Uterus (tissue), 4 donors: ENCODE data around the gene ABCG4. TPM values are rescaled to one million over a fixed set of nuclear protein-coding genes. Genes with fewer than 3 reads are reported as not detected.

ENCODE experiments used
- DNase-seq, 2 donors: peaks; one replicate each; pipeline ENCODE4 v3.0.0-alpha.2; 2019 to 2020
- H3K27ac ChIP-seq, 2 donors: fragments of 200-600 bp; sonication (generic); 1 replicate in 1 of 2; 2 replicates in 1 of 2; pipeline ENCODE4 v1.5.1; 2016 to 2018
- H3K27me3 ChIP-seq, 2 donors: fragments of 200-600 bp; sonication (generic); one replicate each; pipeline ENCODE4 v1.5.1; 2018 to 2019; ENCODE audit warnings: control low read depth in 1 of 2
- H3K36me3 ChIP-seq, 2 donors: fragments of 200-600 bp; sonication (generic); one replicate each; pipeline ENCODE4 v1.5.1; 2019; ENCODE audit warnings: control low read depth in 1 of 2
- H3K4me1 ChIP-seq, 2 donors: fragments of 200-600 bp; sonication (generic); one replicate each; pipeline ENCODE4 v1.5.1; 2018 to 2019; ENCODE audit warnings: control low read depth in 1 of 2
- H3K4me3 ChIP-seq, 2 donors: fragments of 200-600 bp; sonication (generic); 1 replicate in 1 of 2; 2 replicates in 1 of 2; pipeline ENCODE4 v1.5.1; 2018 to 2019; ENCODE audit warnings: mild to moderate bottlenecking in 1 of 2
- H3K9me3 ChIP-seq, 2 donors: fragments of 200-600 bp; sonication (generic); one replicate each; pipeline ENCODE4 v1.5.1; 2019; ENCODE audit warnings: control low read depth in 1 of 2
- POLR2A ChIP-seq, 2 donors: fragments of 450-650 bp; IDR thresholded peaks; one replicate each; pipeline ENCODE4 v1.6.1; 2016; ENCODE audit warnings: antibody characterized with exemption in 2 of 2, mild to moderate bottlenecking in 1 of 2, moderate library complexity in 1 of 2
- intact Hi-C: fragments of 100-400 bp; cut with DNase I; formaldehyde crosslinking; loops from one replicate; pipeline ENCODE4 v1.15.1; 2023; ENCODE audit warnings: low total_unique reads
- total RNA-seq, 4 donors: library from RNA; depleted of rRNA in 3 of 4; stranded (reverse); fragments of >200 nt in 3 of 4; gene quantifications; one replicate each; pipeline versions ENCODE4 v1.1.0 to v1.2.4, GENCODE V29; 2014 to 2023
- TF ChIP-seq, protein P1 (sequence below), 4 experiments: fragments of 200-600 bp in 2 of 4; fragments of 450-650 bp in 2 of 4; sonication (generic) in 2 of 4; IDR thresholded peaks; one replicate each; pipeline ENCODE4 v1.5.1; 2016 to 2019; ENCODE audit warnings: antibody characterized with exemption in 4 of 4, mild to moderate bottlenecking in 2 of 4, moderate library complexity in 1 of 4
- donor health status: DM: yes; HTN: yes; CAD: no.

The ABCG4 gene
- total RNA-seq, 4 donors from 2014 or later: 0.55 to 2.7 TPM; not detected in 2

GRCh38 chr11:119108146-119108856, 40.6 kb upstream of the ABCG4 start:
- intact Hi-C loops: no loop called here
- H3K9me3 ChIP-seq: no peaks in the 10 kb centered on the region
- H3K27me3 ChIP-seq: no peaks in the 10 kb centered on the region

DNA sequence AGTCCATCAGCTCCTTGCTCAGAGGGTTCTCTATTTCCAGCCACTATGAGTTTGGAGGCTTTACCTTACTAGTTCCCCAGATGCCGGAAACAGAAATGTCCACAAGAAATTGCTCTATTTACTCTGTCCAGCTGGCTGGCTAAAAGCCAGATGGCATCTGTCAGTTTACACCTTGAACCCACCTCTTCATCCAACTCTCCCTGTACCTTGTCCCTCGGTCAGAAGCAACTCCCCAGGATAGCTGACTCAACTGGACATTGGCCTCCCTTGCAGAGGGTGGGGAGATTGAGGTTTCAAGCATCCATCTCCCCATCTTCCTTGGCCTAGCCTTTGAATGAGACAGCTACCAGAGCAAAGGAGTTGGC, 40.0 kb upstream of the ABCG4 start:
- H3K4me3 ChIP-seq: no peak overlapping the region
- intact Hi-C loops: no loop called here

More at GRCh38 chr11:119108146-119108856, 40.6 kb upstream of the ABCG4 start:
- peaks cover 0 to 4% of the 10 kb centered on the region in 2 donors for H3K4me1 ChIP-seq
- DNase-seq: no peak
- peak overlapping the region in 1 of 2 donors; percentile 85 for H3K27ac ChIP-seq
- no peaks in the 10 kb centered on the region for H3K36me3 ChIP-seq
- TF ChIP-seq, protein P1, sequence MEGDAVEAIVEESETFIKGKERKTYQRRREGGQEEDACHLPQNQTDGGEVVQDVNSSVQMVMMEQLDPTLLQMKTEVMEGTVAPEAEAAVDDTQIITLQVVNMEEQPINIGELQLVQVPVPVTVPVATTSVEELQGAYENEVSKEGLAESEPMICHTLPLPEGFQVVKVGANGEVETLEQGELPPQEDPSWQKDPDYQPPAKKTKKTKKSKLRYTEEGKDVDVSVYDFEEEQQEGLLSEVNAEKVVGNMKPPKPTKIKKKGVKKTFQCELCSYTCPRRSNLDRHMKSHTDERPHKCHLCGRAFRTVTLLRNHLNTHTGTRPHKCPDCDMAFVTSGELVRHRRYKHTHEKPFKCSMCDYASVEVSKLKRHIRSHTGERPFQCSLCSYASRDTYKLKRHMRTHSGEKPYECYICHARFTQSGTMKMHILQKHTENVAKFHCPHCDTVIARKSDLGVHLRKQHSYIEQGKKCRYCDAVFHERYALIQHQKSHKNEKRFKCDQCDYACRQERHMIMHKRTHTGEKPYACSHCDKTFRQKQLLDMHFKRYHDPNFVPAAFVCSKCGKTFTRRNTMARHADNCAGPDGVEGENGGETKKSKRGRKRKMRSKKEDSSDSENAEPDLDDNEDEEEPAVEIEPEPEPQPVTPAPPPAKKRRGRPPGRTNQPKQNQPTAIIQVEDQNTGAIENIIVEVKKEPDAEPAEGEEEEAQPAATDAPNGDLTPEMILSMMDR (IDR thresholded peaks at IDR 0.05): no peak
- no peak for TF ChIP-seq POLR2A (IDR thresholded peaks at IDR 0.05)
- peak overlapping the region; percentile 47 to 96 for H3K4me3 ChIP-seq

GRCh38 chr11:119109843-119110242, 39.0 kb upstream of the ABCG4 start:
- no peak for DNase-seq
- no peaks in the 10 kb centered on the region for H3K9me3 ChIP-seq
- H3K36me3 ChIP-seq: no peaks in the 10 kb centered on the region
- no peak overlapping the region for H3K4me3 ChIP-seq
- intact Hi-C loops: no loop called here
- peaks cover 0 to 4% of the 10 kb centered on the region in 2 donors for H3K4me1 ChIP-seq
- no peak for TF ChIP-seq POLR2A (IDR thresholded peaks at IDR 0.05)
- TF ChIP-seq, protein P1 (IDR thresholded peaks at IDR 0.05): no peak
- no peak overlapping the region for H3K27ac ChIP-seq
- H3K27me3 ChIP-seq: no peaks in the 10 kb centered on the region

More for the DNA sequence above, 40.0 kb upstream of the ABCG4 start:
- no peaks in the 10 kb centered on the region for H3K36me3 ChIP-seq
- TF ChIP-seq, protein P1 (IDR thresholded peaks at IDR 0.05): no peak
- no peak for TF ChIP-seq POLR2A (IDR thresholded peaks at IDR 0.05)
- no peak for DNase-seq
- no peaks in the 10 kb centered on the region for H3K9me3 ChIP-seq
- no peaks in the 10 kb centered on the region for H3K27me3 ChIP-seq
- H3K4me1 ChIP-seq: peaks cover 0 to 4% of the 10 kb centered on the region in 2 donors
- no peak overlapping the region for H3K27ac ChIP-seq

- Histone ChIP-seq H3K36me3 (no peaks in the 10 kb centered on the region), H3K27ac (no peak overlapping the region), H3K9me3 (no peaks in the 10 kb centered on the region), H3K27me3 (no peaks in the 10 kb centered on the region), H3K4me3 (no peak overlapping the region), H3K4me1 (peaks cover 0 to 4% of the 10 kb centered on the region in 2 donors)
- no peak for TF ChIP-seq POLR2A (IDR thresholded peaks at IDR 0.05)
- TF ChIP-seq, protein P1 (IDR thresholded peaks at IDR 0.05): no peak
- intact Hi-C loops: no loop called here
- DNase-seq: no peak
Measured at GRCh38 chr11:119110439-119110838, 38.4 kb upstream of the ABCG4 start.

DNA sequence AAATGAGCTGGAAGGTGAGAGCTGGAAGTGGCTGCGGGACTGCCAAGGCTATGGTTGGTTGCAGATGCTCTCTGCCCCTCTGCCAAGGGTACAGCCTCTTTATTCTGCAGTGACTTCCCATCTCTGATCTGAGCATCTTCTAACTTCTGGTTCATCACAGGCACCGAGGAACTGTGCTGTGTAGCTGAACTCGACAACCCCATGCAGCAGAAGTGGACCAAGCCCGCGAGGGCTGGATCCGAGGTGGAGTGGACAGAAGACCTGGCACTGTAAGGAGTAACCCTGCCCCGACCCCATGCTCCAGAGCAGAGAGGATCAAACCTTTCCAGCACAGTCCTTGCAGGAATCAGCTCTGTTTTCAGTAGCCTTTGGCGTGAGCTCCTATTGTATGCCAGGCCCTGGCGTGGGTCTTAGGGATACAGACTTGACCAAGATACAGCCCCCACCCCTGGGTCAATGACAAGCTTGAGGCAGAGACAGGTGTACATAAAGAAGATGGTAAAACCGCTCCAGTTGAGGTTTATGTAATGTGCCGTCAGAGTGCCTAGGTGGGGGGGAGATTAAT, 37.4 kb upstream of the ABCG4 start:
- no peaks in the 10 kb centered on the region for H3K36me3 ChIP-seq
- no peak for TF ChIP-seq POLR2A (IDR thresholded peaks at IDR 0.05)
- no peaks in the 10 kb centered on the region for H3K27me3 ChIP-seq
- no peak overlapping the region for H3K4me3 ChIP-seq
- H3K27ac ChIP-seq: no peak overlapping the region
- peaks cover 0 to 3% of the 10 kb centered on the region in 2 donors for H3K4me1 ChIP-seq
- no peaks in the 10 kb centered on the region for H3K9me3 ChIP-seq
- intact Hi-C loops: no loop called here
- no peak for DNase-seq
